Natural killer cell (primary cell): ENCODE data around the gene POLRMT. TPM values are rescaled to one million over a fixed set of nuclear protein-coding genes. Genes with fewer than 3 reads are reported as not detected.

Source experiments
- ATAC-seq, 3 donors: fragments of 150-1000 bp in 2 of 3; fragments of 200-7000 bp in 1 of 3; cut with Tn5 transposase; 1 replicate in 1 of 3; 2 replicates in 2 of 3; pipeline ENCODE4 v1.10.0; 2021; ENCODE audit warnings: mild to moderate bottlenecking in 2 of 3, moderate library complexity in 2 of 3
- DNase-seq, 2 donors: peaks; one replicate each; pipeline versions ENCODE4 v3.0.0 to v3.0.0-alpha.2; 2013 to 2021; ENCODE audit warnings: mixed read lengths in 1 of 2
- H3K27ac ChIP-seq: one replicate; pipeline ENCODE4 v1.5.1; 2013; ENCODE audit warnings: mild to moderate bottlenecking, low read length
- H3K27me3 ChIP-seq: one replicate; pipeline ENCODE4 v1.6.1; 2013; ENCODE audit warnings: low read length; ENCODE audit not compliant: control insufficient read depth, insufficient read depth
- H3K36me3 ChIP-seq: one replicate; pipeline ENCODE4 v1.6.1; 2013; ENCODE audit warnings: low read length; ENCODE audit not compliant: control insufficient read depth, insufficient read depth
- H3K4me1 ChIP-seq: one replicate; pipeline ENCODE4 v1.6.1; 2013; ENCODE audit warnings: low read length; ENCODE audit not compliant: control insufficient read depth, insufficient read depth
- H3K4me3 ChIP-seq: one replicate; pipeline ENCODE4 v1.5.1; 2013; ENCODE audit warnings: low read length
- H3K9me3 ChIP-seq: one replicate; pipeline ENCODE4 v1.6.1; 2013; ENCODE audit warnings: low read length; ENCODE audit not compliant: control insufficient read depth, insufficient read depth
- H3K27ac Mint-ChIP-seq, 2 donors: one replicate each; pipeline ENCODE4 v1.8.0; 2022; ENCODE audit warnings: mild to moderate bottlenecking in 2 of 2, mixed read lengths in 2 of 2, moderate library complexity in 1 of 2
- H3K27me3 Mint-ChIP-seq, 2 donors: one replicate each; pipeline ENCODE4 v1.8.0; 2022; ENCODE audit warnings: low read depth in 2 of 2, mixed read lengths in 2 of 2
- H3K36me3 Mint-ChIP-seq: one replicate; pipeline ENCODE4 v1.8.0; 2022; ENCODE audit warnings: mixed read lengths
- H3K4me1 Mint-ChIP-seq, 2 donors: one replicate each; pipeline ENCODE4 v1.8.0; 2022; ENCODE audit warnings: mixed read lengths in 2 of 2
- H3K4me3 Mint-ChIP-seq: one replicate; pipeline ENCODE4 v1.8.0; 2022; ENCODE audit warnings: mild to moderate bottlenecking, moderate library complexity, mixed read lengths
- H3K9me3 Mint-ChIP-seq, 2 donors: one replicate each; pipeline ENCODE4 v1.8.0; 2022; ENCODE audit warnings: mixed read lengths in 2 of 2
- CTCF ChIP-seq: fragments of 200-600 bp; IDR thresholded peaks from one replicate; pipeline ENCODE4 v1.8.0; 2022; ENCODE audit warnings: antibody characterized with exemption
- whole genome bisulfite sequencing: methylation state at CpG from one replicate; pipeline ENCODE4 v1.1.7; 2013; ENCODE audit warnings: missing lambda C conversion rate; ENCODE audit not compliant: insufficient coverage; 5-methylcytosine and 5-hydroxymethylcytosine counted together
- intact Hi-C: fragments of 100-400 bp; cut with micrococcal nuclease; formaldehyde crosslinking; loops from one replicate; pipeline ENCODE4 v1.14.2; 2022
- total RNA-seq, 4 donors: library from RNA; stranded (reverse); fragments of 120-200 nt in 1 of 4; gene quantifications; one replicate each; pipeline versions ENCODE4 v1.2.3 to v1.2.4, GENCODE V29; 2013 to 2022

Gene POLRMT
- total RNA-seq, 3 donors from 2014 or later (not counting 1 experiment from before 2014, with no cell fraction given) = 57.2 to 58.5 (median 57.6) TPM

- 13% methylated on average over 24 of the region's 24 CpGs for WGBS
- peaks cover 32 to 39% of the 10 kb centered on the region in 2 donors for H3K4me1 Mint-ChIP-seq
- peak; percentile 16 to 40 (median 20) for ATAC-seq
These were observed 31.6 kb upstream of the POLRMT start for GRCh38 chr19:664913-665443.

GRCh38 chr19:663682-664117, 30.4 kb upstream of the POLRMT start:
- Histone ChIP-seq H3K4me1 (peaks cover 57% of the 10 kb centered on the region), H3K4me3 (peak overlapping the region; percentile 15), H3K27ac (peak overlapping the region; percentile 66), H3K9me3 (no peaks in the 10 kb centered on the region), H3K27me3 (no peaks in the 10 kb centered on the region), H3K36me3 (peaks cover 4% of the 10 kb centered on the region)
- Mint-ChIP-seq H3K4me3 (peak overlapping the region; percentile 86), H3K9me3 (no peaks in the 10 kb centered on the region), H3K4me1 (peaks cover 42 to 51% of the 10 kb centered on the region in 2 donors), H3K27me3 (no peaks in the 10 kb centered on the region), H3K36me3 (no peaks in the 10 kb centered on the region), H3K27ac (peak overlapping the region; percentile 88 to 89)
- 37% methylated on average over 18 of the region's 18 CpGs for WGBS
- no peak for ATAC-seq
- no peak for DNase-seq
- intact Hi-C loops = loop anchor here (5.0 kb wide), 4 partner anchors 39 to 151 kb away; partner anchors contain the start of genes BSG and PTBP1
- TF ChIP-seq CTCF = no peak

More at GRCh38 chr19:664913-665443, 31.6 kb upstream of the POLRMT start:
- peak overlapping the region; percentile 57 to 88 for H3K27ac Mint-ChIP-seq
- H3K27ac ChIP-seq = no peak overlapping the region
- H3K27me3 ChIP-seq = no peaks in the 10 kb centered on the region
- peak overlapping the region; percentile 86 for H3K4me3 Mint-ChIP-seq
- H3K4me3 ChIP-seq = no peak overlapping the region
- peak; percentile 72 to 92 for DNase-seq
- peak; percentile 83 for TF ChIP-seq CTCF
- H3K36me3 ChIP-seq = peaks cover 2% of the 10 kb centered on the region
- peaks cover 0 to 2% of the 10 kb centered on the region in 2 donors for H3K27me3 Mint-ChIP-seq
- peaks cover 44% of the 10 kb centered on the region for H3K4me1 ChIP-seq
- no peaks in the 10 kb centered on the region for H3K9me3 ChIP-seq
- H3K9me3 Mint-ChIP-seq = no peaks in the 10 kb centered on the region
- intact Hi-C loops = loop anchor here (1.0 to 5.0 kb wide), 5 partner anchors 37 to 153 kb away; partner anchors contain the start of genes BSG and PTBP1
- no peaks in the 10 kb centered on the region for H3K36me3 Mint-ChIP-seq

- DNase-seq (peak; percentile 85 to 94), ATAC-seq (peak; percentile 52 to 77 (median 55))
- Histone ChIP-seq H3K27me3 (no peaks in the 10 kb centered on the region), H3K27ac (peak within 1 kb of the TSS; percentile 99), H3K4me1 (peaks cover 63% of the 10 kb centered on the region), H3K4me3 (peak within 1 kb of the TSS; percentile 96), H3K9me3 (no peaks in the 10 kb centered on the region), H3K36me3 (peaks cover 10% of the 10 kb centered on the region)
- no peaks in the 10 kb centered on the region for H3K27me3 Mint-ChIP-seq
- intact Hi-C loops = loop anchor here (5.0 kb wide), 4 partner anchors 39 to 151 kb away; partner anchors contain the start of genes BSG and PTBP1
- TF ChIP-seq CTCF = no peak
- H3K4me1 Mint-ChIP-seq = peaks cover 45 to 57% of the 10 kb centered on the region in 2 donors
- peak within 1 kb of the TSS; percentile 98 for H3K27ac Mint-ChIP-seq
- under 1% methylated on average over 97 of the region's 97 CpGs for WGBS
- H3K4me3 Mint-ChIP-seq = peak within 1 kb of the TSS; percentile 96
- no peaks in the 10 kb centered on the region for H3K36me3 Mint-ChIP-seq
- H3K9me3 Mint-ChIP-seq = no peaks in the 10 kb centered on the region
These were observed 29.8 kb upstream of the POLRMT start, which contains the start of gene RNF126 for GRCh38 chr19:662962-663681. TSS of gene RNF126 (minus strand) at chr19:663214. CDS start at chr19:663121, 93 bp downstream.
